GM18861 (cell line): Measurements from ENCODE around the gene DNAJB8.

Experiments
- ATAC-seq: cut with Tn5 transposase; IDR thresholded peaks from one replicate; pipeline ENCODE4 v1.9.1; 2021; ENCODE audit not compliant: unreplicated experiment

DNAJB8 gene

DNA sequence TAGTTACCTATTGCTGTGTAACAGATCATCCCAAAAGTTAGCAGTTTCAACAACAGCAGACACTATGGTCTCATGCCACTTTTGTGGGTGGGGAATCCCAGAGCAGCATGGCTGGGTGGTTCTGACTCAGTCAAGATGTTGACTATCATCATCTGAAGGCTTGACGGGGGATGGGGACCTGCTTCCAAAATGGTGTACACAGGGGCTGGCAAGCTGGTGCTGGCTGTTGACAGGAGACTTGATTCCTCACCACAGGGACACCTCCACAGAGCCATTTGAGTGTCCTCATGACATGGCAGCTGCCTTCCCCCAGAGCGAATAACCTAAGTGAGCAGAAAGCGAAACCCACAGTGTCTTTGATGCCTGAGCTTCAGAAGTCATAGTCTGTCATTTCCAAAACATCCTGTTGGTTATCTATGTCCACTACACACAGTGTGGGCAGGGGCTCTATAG lies 19.1 kb downstream of the DNAJB8 start:
- no peak for ATAC-seq

DNA sequence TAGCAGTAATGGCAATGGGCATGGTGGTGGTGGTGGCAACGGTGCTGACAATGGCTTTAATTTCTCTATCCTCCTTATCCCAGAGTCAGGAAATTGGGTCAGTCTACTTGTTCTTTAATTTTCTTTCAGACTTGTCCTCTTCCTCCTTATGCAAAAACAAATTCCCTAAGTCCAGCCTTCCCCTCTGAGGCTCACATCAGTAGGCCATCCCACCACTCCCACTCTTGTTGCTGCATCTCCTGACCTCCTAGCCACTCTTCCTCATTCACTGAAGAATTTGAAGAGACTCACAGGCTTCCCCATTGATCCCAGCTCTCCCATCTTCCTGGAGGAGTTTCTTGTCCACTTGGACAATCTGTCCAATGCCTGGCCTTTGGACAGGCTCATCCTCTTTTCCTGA lies 19.9 kb downstream of the DNAJB8 start:
- ATAC-seq: no peak

GRCh38 chr3:128445357-128445756 lies 21.3 kb downstream of the DNAJB8 start:
- ATAC-seq: no peak

DNA sequence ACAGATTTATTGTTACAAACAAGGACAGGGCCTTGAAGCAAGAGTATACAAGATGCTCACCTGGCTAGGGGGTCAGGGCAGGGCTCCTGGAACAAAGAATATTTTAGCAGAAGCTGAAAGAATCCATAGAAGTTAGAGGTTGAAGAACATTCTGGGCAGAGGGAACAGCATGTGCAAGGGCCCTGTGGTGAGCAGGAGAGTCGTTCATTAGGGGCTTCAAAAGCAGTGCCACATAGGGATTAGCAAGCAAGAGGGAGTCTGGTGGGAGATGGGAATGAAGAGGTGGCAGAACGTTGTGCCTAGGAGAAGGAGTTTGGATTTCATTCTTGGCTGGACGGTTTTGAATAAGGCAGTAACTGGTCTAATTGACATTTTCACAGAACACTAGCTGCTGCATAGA lies 22.9 kb downstream of the DNAJB8 start:
- no peak for ATAC-seq

DNA sequence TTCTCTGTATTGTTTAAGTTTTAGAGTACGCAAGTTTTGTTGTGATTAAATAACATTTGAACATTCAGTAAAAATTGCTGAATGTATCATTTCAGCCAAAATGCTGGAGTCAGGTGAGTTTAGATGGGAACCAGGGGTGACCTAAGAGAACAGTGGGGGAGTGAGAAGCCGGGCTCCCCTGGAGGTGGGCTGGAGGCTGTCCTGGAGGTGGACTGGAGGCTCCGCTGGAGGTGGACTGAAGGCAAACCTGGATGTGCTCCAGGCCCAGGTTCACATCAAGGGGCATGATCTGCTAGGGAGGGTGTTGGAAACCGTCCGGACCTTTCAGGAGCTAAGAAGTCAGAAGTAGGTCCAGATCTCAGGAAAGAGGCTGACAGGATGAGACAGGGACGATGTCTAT lies 23.7 kb downstream of the DNAJB8 start:
- ATAC-seq: no peak

DNA sequence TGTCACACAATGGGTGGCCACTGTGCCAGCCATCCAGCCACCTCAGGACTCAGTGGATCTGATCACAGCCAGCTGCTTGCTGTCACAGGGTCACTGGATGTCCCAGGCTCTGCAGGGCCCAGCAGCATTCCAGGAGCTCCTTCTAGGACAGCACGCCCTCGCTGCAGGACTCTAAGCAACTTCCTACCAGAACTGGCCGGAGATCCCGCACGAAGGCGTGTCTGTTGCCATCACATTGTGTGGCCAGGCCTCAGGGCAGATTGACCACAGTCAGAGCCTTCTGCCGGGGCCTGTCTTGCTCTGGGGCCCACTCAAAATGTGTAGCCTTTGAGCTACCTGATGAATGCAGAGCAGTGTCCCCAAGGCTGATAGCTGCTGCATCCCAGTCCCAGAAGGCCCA lies 24.6 kb downstream of the DNAJB8 start:
- ATAC-seq: no peak

GRCh38 chr3:128439226-128439625 lies 27.5 kb downstream of the DNAJB8 start:
- ATAC-seq: no peak

- ATAC-seq: no peak
These were observed 28.1 kb downstream of the DNAJB8 start for GRCh38 chr3:128438488-128439072.

- ATAC-seq: no peak
These were observed 30.5 kb downstream of the DNAJB8 start for GRCh38 chr3:128436214-128436613.

- ATAC-seq: no peak
These were observed 31.1 kb downstream of the DNAJB8 start for GRCh38 chr3:128435561-128435960.

- no peak for ATAC-seq
These were observed 31.6 kb downstream of the DNAJB8 start for GRCh38 chr3:128435058-128435457.

DNA sequence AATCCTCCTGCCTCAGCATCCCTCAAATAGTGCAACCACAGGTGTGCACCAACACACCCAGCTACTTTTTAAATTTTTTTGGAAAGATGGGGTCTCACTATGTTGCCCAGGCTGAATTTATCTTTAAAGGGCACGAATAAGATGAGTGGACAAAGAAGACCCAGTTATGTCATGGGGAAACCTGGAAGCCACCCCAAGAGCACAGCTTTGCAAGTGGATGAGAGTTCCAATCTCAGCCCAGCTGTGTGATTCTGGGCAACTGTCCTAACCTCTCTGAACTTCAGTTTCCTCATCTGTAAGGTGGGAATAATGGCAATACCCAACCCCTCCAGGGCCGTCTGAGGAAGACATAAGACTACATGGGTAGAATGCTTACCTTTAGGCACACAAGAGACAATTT lies 32.2 kb downstream of the DNAJB8 start:
- ATAC-seq: no peak

- ATAC-seq: no peak
These were observed 32.9 kb downstream of the DNAJB8 start for GRCh38 chr3:128433837-128434165.

- ATAC-seq: no peak
These were observed 33.5 kb downstream of the DNAJB8 start for GRCh38 chr3:128432971-128433836.

GRCh38 chr3:128432301-128432970 lies 34.3 kb downstream of the DNAJB8 start:
- no peak for ATAC-seq

GRCh38 chr3:128431803-128432300 lies 34.8 kb downstream of the DNAJB8 start:
- ATAC-seq: no peak

GRCh38 chr3:128430731-128431130 lies 36.0 kb downstream of the DNAJB8 start:
- no peak for ATAC-seq

DNA sequence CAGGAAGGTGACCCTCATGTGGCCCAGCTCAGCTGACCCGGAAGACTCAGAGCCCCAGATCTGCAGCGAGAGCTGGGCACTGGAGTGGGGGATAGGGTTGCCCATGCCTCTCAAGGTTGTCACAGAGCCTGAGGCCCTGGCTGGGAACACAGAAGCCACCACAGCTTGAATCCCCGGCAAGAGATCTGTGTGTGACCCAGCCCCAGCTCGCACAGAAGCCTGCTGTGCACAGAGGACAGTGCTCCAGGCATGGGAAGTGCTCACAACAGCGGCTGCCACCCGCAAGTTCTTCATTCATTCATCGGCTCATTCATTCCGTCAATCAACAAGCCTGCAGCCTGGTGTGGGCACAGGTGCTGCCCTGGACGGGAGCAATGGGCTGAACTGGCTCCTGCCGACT lies 36.4 kb downstream of the DNAJB8 start:
- no peak for ATAC-seq

DNA sequence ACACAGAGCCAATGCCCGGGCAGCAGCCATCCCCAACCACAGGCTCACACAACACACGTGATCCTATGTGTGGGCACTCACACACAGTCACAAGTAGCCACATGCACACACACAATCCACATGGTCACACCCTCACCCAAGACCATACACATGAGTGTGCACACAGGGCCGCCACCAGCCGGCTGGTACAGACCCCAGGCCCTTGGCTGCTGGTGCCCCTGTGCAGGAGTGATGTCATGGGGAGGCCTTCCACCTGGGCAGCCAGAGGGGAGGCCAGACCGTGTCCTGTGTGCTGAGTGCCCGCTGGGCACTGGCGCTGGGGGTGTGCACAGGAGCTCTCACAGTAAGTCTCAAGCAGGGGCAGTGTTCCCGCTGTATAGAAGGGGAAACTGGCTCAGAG lies 36.9 kb downstream of the DNAJB8 start:
- ATAC-seq: no peak

- no peak for ATAC-seq
These were observed 37.4 kb downstream of the DNAJB8 start for GRCh38 chr3:128429275-128429674.

GRCh38 chr3:128427872-128428822 lies 38.5 kb downstream of the DNAJB8 start:
- no peak for ATAC-seq
